Measurements from ENCODE around the gene CISD3. TPM values are rescaled to one million over a fixed set of nuclear protein-coding genes. Genes with fewer than 3 reads are reported as not detected.
A peak's percentile ranks its signal among the peaks of the same experiment; 100 is the strongest.

Gene CISD3
- total and polyA plus RNA-seq, 11 donors = 21.2 to 80.3 (median 65.1) TPM

- H3K9me3 ChIP-seq = no peaks in the 10 kb centered on the region
- ATAC-seq = no peak
- H3K4me3 ChIP-seq = peak overlapping the region; percentile 43 to 98 (median 93)
- H3K27me3 ChIP-seq = peaks cover 0 to 27% (median 0%) of the 10 kb centered on the region in 9 donors
- H3K36me3 ChIP-seq = no peaks in the 10 kb centered on the region
- intact Hi-C loops (cut with DNase I) = no loop called here
- no peak for TF ChIP-seq CTCF (IDR thresholded peaks at IDR 0.05)
- TF ChIP-seq POLR2A (IDR thresholded peaks at IDR 0.05) = no peak
- 50 to 63% (median 59%) methylated on average over 8 of the region's 8 CpGs for WGBS, 4 donors
- peaks cover 5 to 92% (median 61%) of the 10 kb centered on the region in 12 donors for H3K4me1 ChIP-seq
- peak in 1 of 5 donors; percentile 38 for DNase-seq
- peak overlapping the region in 11 of 12 donors; percentile 82 to 99 (median 95) for H3K27ac ChIP-seq
Measured at GRCh38 chr17:38746004-38746848, 16.1 kb downstream of the CISD3 start.

- TF ChIP-seq POLR2A (IDR thresholded peaks at IDR 0.05) = no peak
- no peak for TF ChIP-seq CTCF (IDR thresholded peaks at IDR 0.05)
- Histone ChIP-seq H3K36me3 (no peaks in the 10 kb centered on the region), H3K27me3 (peaks cover 0 to 27% (median 0%) of the 10 kb centered on the region in 9 donors), H3K27ac (peak overlapping the region; percentile 82 to 99 (median 94)), H3K4me3 (peak overlapping the region; percentile 43 to 98 (median 93)), H3K9me3 (no peaks in the 10 kb centered on the region), H3K4me1 (peaks cover 5 to 89% (median 59%) of the 10 kb centered on the region in 12 donors)
- 9 to 22% (median 15%) methylated on average over 13 to 21 of the region's 21 CpGs for WGBS, 4 donors
- DNase-seq (peak in 1 of 5 donors; percentile 61), ATAC-seq (no peak)
- intact Hi-C loops (cut with DNase I) = no loop called here
Measured at GRCh38 chr17:38746849-38747462, 16.8 kb downstream of the CISD3 start.

- Histone ChIP-seq H3K36me3 (no peaks in the 10 kb centered on the region), H3K27ac (peak overlapping the region; percentile 82 to 99 (median 94)), H3K4me1 (peaks cover 4 to 85% (median 52%) of the 10 kb centered on the region in 12 donors), H3K4me3 (peak overlapping the region; percentile 43 to 98 (median 93)), H3K27me3 (peaks cover 0 to 27% (median 0%) of the 10 kb centered on the region in 9 donors), H3K9me3 (no peaks in the 10 kb centered on the region)
- intact Hi-C loops (cut with DNase I) = loop anchor here in 2 of 10 donors (2.0 kb wide), 2 partner anchors 17 to 45 kb away; partner anchors contain the start of gene CISD3 (in 2 of the 2)
- TF ChIP-seq CTCF (IDR thresholded peaks at IDR 0.05) = peak in 6 of 12 donors; percentile 8 to 47 (median 24)
- no peak for TF ChIP-seq POLR2A (IDR thresholded peaks at IDR 0.05)
- peak in 1 of 4 donors; percentile 1 for ATAC-seq
- 1% methylated on average over 32 to 64 of the region's 64 CpGs for WGBS, 4 donors
- DNase-seq = peak; percentile 69 to 77 (median 74)
Measured at GRCh38 chr17:38747463-38748148, 17.5 kb downstream of the CISD3 start.

All from heart left ventricle (tissue), 16 donors.